ENCODE measurements around the gene HIVEP3. TPM values are rescaled to one million over a fixed set of nuclear protein-coding genes. Genes with fewer than 3 reads are reported as not detected.
A peak's percentile ranks its signal among the peaks of the same experiment; 100 is the strongest.

The HIVEP3 gene
- total RNA-seq, 1 experiment from 2014 or later = 0.55 TPM

GRCh38 chr1:41581216-41582003, 337.3 kb downstream of the HIVEP3 start:
- CTCF ChIA-PET = interaction anchor here (0.8 to 1.5 kb wide), 2 partner anchors 65 to 89 kb away, joined by 3 to 5 read pairs; no protein-coding TSS in a partner anchor
- H3K9me3 Mint-ChIP-seq = peaks cover 4% of the 10 kb centered on the region
- H3K27me3 Mint-ChIP-seq (ENCODE audit: low read depth) = no peaks in the 10 kb centered on the region
- H3K36me3 Mint-ChIP-seq = peaks cover 2% of the 10 kb centered on the region; the same call in 1 of the 2 replicates
- H3K4me3 Mint-ChIP-seq = no peak overlapping the region
- no peak for TF ChIP-seq ZNF263 (CRISPR knock-in tag; IDR thresholded peaks at IDR 0.05; ENCODE audit: low read depth)
- TF ChIP-seq ATF3 (CRISPR knock-in tag; conservative IDR thresholded peaks at IDR 0.05) = no peak
- no peak for TF ChIP-seq ZNF423 (CRISPR knock-in tag; IDR thresholded peaks at IDR 0.05)
- no peak for TF ChIP-seq NR3C1 (CRISPR knock-in tag; conservative IDR thresholded peaks at IDR 0.05; ENCODE audit: low read depth)
- no peak for TF ChIP-seq ZNF425 (CRISPR knock-in tag; conservative IDR thresholded peaks at IDR 0.05)
- no peak for TF ChIP-seq ZSCAN18 (CRISPR knock-in tag; IDR thresholded peaks at IDR 0.05)
- TF ChIP-seq FOXJ3 (CRISPR knock-in tag; IDR thresholded peaks at IDR 0.05; ENCODE audit: borderline replicate concordance) = no peak
- no peak for TF ChIP-seq CTCF (IDR thresholded peaks at IDR 0.05)
- TF ChIP-seq GABPB1 (CRISPR knock-in tag; IDR thresholded peaks at IDR 0.05) = no peak
- TF ChIP-seq SMAD3 (CRISPR knock-in tag; IDR thresholded peaks at IDR 0.05; ENCODE audit: borderline replicate concordance) = no peak
- TF ChIP-seq NFE2L1 (CRISPR knock-in tag; IDR thresholded peaks at IDR 0.05) = no peak
- no peak for TF ChIP-seq ELF4 (CRISPR knock-in tag; IDR thresholded peaks at IDR 0.05; ENCODE audit: low read depth)
- TF ChIP-seq GRHL2 (CRISPR knock-in tag; IDR thresholded peaks at IDR 0.05; ENCODE audit: insufficient replicate concordance, severe bottlenecking) = no peak
- no peak for TF ChIP-seq MAX (CRISPR knock-in tag; IDR thresholded peaks at IDR 0.05)
- no peak for TF ChIP-seq FOXP1 (CRISPR knock-in tag; IDR thresholded peaks at IDR 0.05; ENCODE audit: borderline replicate concordance)
- DNase-seq (ENCODE audit: low spot score) (no peak), ATAC-seq (no peak)
- POLR2A ChIA-PET = no interaction called here
- no peak overlapping the region for H3K27ac Mint-ChIP-seq
- no peaks in the 10 kb centered on the region for H3K4me1 Mint-ChIP-seq

GRCh38 chr1:41580520-41581172, 338.1 kb downstream of the HIVEP3 start:
- no peak overlapping the region for H3K4me3 Mint-ChIP-seq
- DNase-seq (ENCODE audit: low spot score) (no peak), ATAC-seq (no peak)
- H3K9me3 Mint-ChIP-seq = peaks cover 4% of the 10 kb centered on the region
- H3K27me3 Mint-ChIP-seq (ENCODE audit: low read depth) = no peaks in the 10 kb centered on the region
- no peaks in the 10 kb centered on the region for H3K4me1 Mint-ChIP-seq
- ChIA-PET CTCF (interaction anchor here (0.8 to 2.5 kb wide), 6 partner anchors 9 to 96 kb away, joined by 3 to 27 read pairs (median 4); partner anchors contain the start of gene EDN2), POLR2A (no interaction called here)
- peak overlapping the region; percentile 32; the same call in 1 of the 2 replicates for H3K27ac Mint-ChIP-seq
- H3K36me3 Mint-ChIP-seq = peaks cover 2% of the 10 kb centered on the region; the same call in 1 of the 2 replicates
- TF ChIP-seq PRDM15 (CRISPR knock-in tag; IDR thresholded peaks at IDR 0.05) (no peak), ZBTB43 (CRISPR knock-in tag; IDR thresholded peaks at IDR 0.05) (no peak), ERG (CRISPR knock-in tag; IDR thresholded peaks at IDR 0.05) (no peak), ZSCAN18 (CRISPR knock-in tag; IDR thresholded peaks at IDR 0.05) (no peak)

Data from WTC11 (cell line).